Astrocyte of the spinal cord (primary cell): ENCODE measurements around the gene MYLK.

Experiments used
- DNase-seq: peaks from one replicate; pipeline ENCODE4 v3.0.0; 2011; ENCODE audit warnings: low read depth, low spot score
- H3K4me3 ChIP-seq: 2 replicates; pipeline ENCODE4 v1.5.1; 2011; ENCODE audit warnings: low read depth, mild to moderate bottlenecking, low read length, moderate library complexity
- CTCF ChIP-seq: IDR thresholded peaks from 2 replicates; pipeline ENCODE4 v1.5.1; 2012; ENCODE audit warnings: low read depth, mild to moderate bottlenecking, low read length, inconsistent platforms
- in situ Hi-C: cut with HindIII; loops from 2 replicates; pipeline ENCODE4 v1.10.0; 2017; ENCODE audit warnings: low sequenced_read_pairs

MYLK gene

DNA sequence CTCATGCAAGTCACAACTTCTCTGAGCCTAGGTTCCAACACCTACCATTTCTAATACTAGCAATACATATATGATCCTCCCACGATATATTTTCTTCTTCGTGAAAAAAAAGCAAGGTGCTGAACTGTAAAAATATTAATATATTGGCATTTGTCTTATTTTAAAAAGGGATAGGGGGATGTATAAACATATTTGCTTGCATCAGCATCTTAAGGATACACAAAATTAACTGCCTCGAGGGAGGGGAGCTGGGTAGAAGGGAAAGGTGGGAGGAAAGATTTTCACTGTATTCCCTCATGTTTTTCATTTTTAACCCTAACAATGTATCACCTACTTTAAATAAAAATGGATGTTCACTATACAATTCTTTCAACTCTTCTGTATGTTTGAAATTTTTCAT lies 300.6 kb downstream of the MYLK start:
- in situ Hi-C loops, result no loop called here
- no peak for TF ChIP-seq CTCF
- H3K4me3 ChIP-seq, result no peak overlapping the region
- DNase-seq, result no peak

- no peak overlapping the region for H3K4me3 ChIP-seq
- TF ChIP-seq CTCF, result no peak
- no peak for DNase-seq
- in situ Hi-C loops, result no loop called here
Observed at GRCh38 chr3:123582315-123582714, 301.8 kb downstream of the MYLK start.

- no peak overlapping the region for H3K4me3 ChIP-seq
- peak; percentile 10 for DNase-seq
- no peak for TF ChIP-seq CTCF
- in situ Hi-C loops, result no loop called here
Observed at GRCh38 chr3:123576122-123576521, 308.0 kb downstream of the MYLK start.

- no peak for TF ChIP-seq CTCF
- DNase-seq, result no peak
- in situ Hi-C loops, result no loop called here
- H3K4me3 ChIP-seq, result no peak overlapping the region
Observed at GRCh38 chr3:123571973-123572365, 312.2 kb downstream of the MYLK start.

DNA sequence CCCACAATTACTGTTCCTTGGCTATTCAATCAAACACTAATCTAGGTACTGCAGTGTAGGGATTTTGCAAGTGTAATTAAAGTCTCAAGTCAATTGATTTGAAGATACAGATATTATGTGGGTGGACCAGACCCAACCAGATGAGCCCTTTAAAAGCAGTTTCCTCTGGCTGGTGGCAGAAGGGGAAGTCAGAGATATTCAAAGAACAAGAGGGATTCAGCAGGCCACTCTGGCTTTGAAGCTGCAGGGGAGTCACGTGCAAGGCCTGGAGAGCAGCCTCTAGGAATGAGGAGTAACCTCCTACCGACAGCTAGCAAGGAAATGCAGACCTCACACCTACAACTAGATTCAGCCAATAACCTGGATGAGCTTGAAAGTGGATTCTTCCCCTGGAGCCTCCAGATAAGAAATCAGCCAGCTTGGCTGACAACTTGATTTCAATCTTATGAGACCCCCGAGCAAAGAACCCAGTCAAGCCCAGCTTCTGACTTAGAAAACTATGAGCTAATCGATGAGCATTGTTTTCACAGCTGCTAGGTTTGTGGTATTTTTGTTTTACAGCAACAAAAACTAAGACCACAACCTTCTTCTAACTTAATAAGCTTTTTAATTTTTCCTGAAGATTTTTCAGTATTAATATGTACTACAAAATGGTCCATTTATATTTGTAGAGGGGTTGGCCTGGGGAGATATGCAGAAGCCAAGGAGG lies 312.7 kb downstream of the MYLK start:
- DNase-seq, result peak; percentile 17
- TF ChIP-seq CTCF, result no peak
- no peak overlapping the region for H3K4me3 ChIP-seq
- in situ Hi-C loops, result no loop called here

- no peak for TF ChIP-seq CTCF
- in situ Hi-C loops, result no loop called here
- H3K4me3 ChIP-seq, result no peak overlapping the region
- DNase-seq, result no peak
Observed at GRCh38 chr3:123568875-123569274, 315.3 kb downstream of the MYLK start.
